ENCODE measurements around the gene KLHL22.

KLHL22 gene

DNA sequence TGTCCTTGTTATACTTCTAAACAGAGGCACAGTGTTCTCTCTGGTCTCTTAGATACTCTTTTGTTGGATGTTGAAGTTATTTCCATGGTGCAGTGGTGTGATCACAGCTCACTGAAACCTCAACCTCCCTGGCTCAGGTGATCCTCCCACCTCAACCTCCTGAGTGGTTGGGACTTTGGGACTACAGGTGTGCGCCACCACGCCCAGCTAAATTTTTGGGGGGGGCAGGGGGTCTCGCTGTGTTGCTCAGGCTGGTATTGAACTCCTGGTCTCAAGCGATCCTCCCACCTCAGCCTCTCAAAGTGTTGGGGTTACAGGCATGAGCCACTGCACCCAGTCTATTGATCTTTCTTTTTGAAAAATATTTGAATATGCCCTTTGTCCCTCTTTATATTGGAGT, 86.7 kb downstream of the KLHL22 start:
- Histone ChIP-seq H3F3A (ENCODE audit: control insufficient read depth, insufficient read depth) (no peaks in the 10 kb centered on the region), H3K9me3 (ENCODE audit: control insufficient read depth, insufficient read depth, low read length) (no peaks in the 10 kb centered on the region), H4K20me1 (ENCODE audit: control insufficient read depth, insufficient read depth, low read depth, low read length) (no peaks in the 10 kb centered on the region), H3K4me3 (ENCODE audit: low read length) (no peak overlapping the region), H3K4me1 (ENCODE audit: control insufficient read depth, low read length) (no peaks in the 10 kb centered on the region), H3K4me2 (ENCODE audit: low read length) (no peak overlapping the region), H3K27me3 (ENCODE audit: control insufficient read depth, low read length) (no peaks in the 10 kb centered on the region), H3K79me2 (ENCODE audit: control insufficient read depth, low read length) (no peaks in the 10 kb centered on the region), H3K9me2 (replicated peaks; ENCODE audit: control insufficient read depth, low read length) (no peaks in the 10 kb centered on the region), H3K27ac (ENCODE audit: low read depth, low read length) (no peak overlapping the region), H3K36me3 (ENCODE audit: control insufficient read depth, low read length) (no peaks in the 10 kb centered on the region)
- TF ChIP-seq, protein P1, sequence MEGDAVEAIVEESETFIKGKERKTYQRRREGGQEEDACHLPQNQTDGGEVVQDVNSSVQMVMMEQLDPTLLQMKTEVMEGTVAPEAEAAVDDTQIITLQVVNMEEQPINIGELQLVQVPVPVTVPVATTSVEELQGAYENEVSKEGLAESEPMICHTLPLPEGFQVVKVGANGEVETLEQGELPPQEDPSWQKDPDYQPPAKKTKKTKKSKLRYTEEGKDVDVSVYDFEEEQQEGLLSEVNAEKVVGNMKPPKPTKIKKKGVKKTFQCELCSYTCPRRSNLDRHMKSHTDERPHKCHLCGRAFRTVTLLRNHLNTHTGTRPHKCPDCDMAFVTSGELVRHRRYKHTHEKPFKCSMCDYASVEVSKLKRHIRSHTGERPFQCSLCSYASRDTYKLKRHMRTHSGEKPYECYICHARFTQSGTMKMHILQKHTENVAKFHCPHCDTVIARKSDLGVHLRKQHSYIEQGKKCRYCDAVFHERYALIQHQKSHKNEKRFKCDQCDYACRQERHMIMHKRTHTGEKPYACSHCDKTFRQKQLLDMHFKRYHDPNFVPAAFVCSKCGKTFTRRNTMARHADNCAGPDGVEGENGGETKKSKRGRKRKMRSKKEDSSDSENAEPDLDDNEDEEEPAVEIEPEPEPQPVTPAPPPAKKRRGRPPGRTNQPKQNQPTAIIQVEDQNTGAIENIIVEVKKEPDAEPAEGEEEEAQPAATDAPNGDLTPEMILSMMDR (IDR thresholded peaks at IDR 0.05; ENCODE audit: low read depth, low read length, poor library complexity, severe bottlenecking), result no peak
- TF ChIP-seq EZH2phosphoT487 (IDR thresholded peaks at IDR 0.05; ENCODE audit: borderline replicate concordance, low read length), result no peak

DNA sequence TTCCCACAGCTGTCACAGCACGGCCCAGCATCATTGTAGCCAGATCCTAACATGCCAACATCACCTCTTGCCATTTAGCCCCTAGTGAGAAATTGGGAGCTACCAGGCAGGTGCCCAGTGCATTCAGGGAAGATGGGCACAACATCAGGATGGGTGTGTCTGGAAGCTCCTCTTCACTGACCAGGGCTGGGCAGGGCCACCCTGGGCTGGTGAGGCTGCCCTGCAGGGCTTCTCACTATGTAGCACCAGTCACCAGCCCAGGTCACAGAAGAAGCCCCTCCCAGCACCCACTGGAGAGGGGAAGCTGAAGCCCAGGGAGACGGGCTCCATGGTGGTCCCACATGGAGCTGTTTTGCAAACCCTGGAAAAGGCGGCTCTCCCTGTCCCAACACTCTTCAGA, 87.8 kb downstream of the KLHL22 start:
- no peaks in the 10 kb centered on the region for H4K20me1 ChIP-seq (ENCODE audit: control insufficient read depth, insufficient read depth, low read depth, low read length)
- no peak overlapping the region for H3K27ac ChIP-seq (ENCODE audit: low read depth, low read length)
- no peak overlapping the region for H3K4me3 ChIP-seq (ENCODE audit: low read length)
- no peaks in the 10 kb centered on the region for H3K4me1 ChIP-seq (ENCODE audit: control insufficient read depth, low read length)
- H3K9me3 ChIP-seq (ENCODE audit: control insufficient read depth, insufficient read depth, low read length), result no peaks in the 10 kb centered on the region
- no peaks in the 10 kb centered on the region for H3K27me3 ChIP-seq (ENCODE audit: control insufficient read depth, low read length)
- no peaks in the 10 kb centered on the region for H3F3A ChIP-seq (ENCODE audit: control insufficient read depth, insufficient read depth)
- no peaks in the 10 kb centered on the region for H3K36me3 ChIP-seq (ENCODE audit: control insufficient read depth, low read length)
- H3K9me2 ChIP-seq (replicated peaks; ENCODE audit: control insufficient read depth, low read length), result no peaks in the 10 kb centered on the region
- TF ChIP-seq, protein P1 (IDR thresholded peaks at IDR 0.05; ENCODE audit: low read depth, low read length, poor library complexity, severe bottlenecking), result no peak
- TF ChIP-seq EZH2phosphoT487 (IDR thresholded peaks at IDR 0.05; ENCODE audit: borderline replicate concordance, low read length), result no peak
- H3K79me2 ChIP-seq (ENCODE audit: control insufficient read depth, low read length), result no peaks in the 10 kb centered on the region
- no peak overlapping the region for H3K4me2 ChIP-seq (ENCODE audit: low read length)

DNA sequence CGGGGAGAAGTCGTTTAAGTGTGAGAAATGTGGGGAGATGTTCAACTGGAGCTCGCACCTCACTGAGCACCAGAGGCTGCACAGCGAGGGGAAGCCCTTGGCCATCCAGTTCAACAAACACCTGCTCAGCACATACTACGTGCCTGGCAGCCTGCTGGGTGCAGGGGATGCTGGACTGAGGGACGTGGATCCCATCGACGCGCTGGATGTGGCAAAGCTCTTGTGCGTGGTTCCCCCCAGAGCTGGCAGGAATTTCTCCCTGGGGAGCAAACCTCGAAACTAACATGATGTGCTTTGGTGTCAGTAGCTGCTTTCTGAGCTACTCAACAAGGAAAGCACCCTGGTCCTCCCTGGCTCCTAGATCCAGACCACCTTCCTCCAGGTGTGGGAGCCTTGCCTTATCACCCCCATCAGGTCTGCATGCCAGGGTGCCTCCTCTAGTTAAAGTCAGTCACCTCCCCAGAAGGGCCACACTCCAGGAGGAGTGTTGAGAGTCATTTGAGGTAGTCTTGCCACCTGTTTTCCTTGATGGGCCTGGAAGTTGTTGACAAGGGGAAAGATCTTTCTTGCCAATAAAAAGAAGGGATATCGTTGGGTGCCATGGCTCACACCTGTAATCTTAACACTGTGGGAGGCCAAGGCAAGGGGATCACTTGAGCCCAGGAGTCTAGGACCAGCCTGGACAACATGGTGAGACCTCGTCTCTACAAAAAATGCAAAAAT, 88.7 kb downstream of the KLHL22 start:
- Histone ChIP-seq H3F3A (ENCODE audit: control insufficient read depth, insufficient read depth) (no peaks in the 10 kb centered on the region), H3K4me2 (ENCODE audit: low read length) (no peak overlapping the region), H3K9me2 (replicated peaks; ENCODE audit: control insufficient read depth, low read length) (no peaks in the 10 kb centered on the region), H3K79me2 (ENCODE audit: control insufficient read depth, low read length) (no peaks in the 10 kb centered on the region), H3K4me3 (ENCODE audit: low read length) (no peak overlapping the region), H3K4me1 (ENCODE audit: control insufficient read depth, low read length) (no peaks in the 10 kb centered on the region), H4K20me1 (ENCODE audit: control insufficient read depth, insufficient read depth, low read depth, low read length) (no peaks in the 10 kb centered on the region), H3K27me3 (ENCODE audit: control insufficient read depth, low read length) (no peaks in the 10 kb centered on the region), H3K36me3 (ENCODE audit: control insufficient read depth, low read length) (no peaks in the 10 kb centered on the region), H3K27ac (ENCODE audit: low read depth, low read length) (no peak overlapping the region), H3K9me3 (ENCODE audit: control insufficient read depth, insufficient read depth, low read length) (no peaks in the 10 kb centered on the region)
- TF ChIP-seq, protein P1 (IDR thresholded peaks at IDR 0.05; ENCODE audit: low read depth, low read length, poor library complexity, severe bottlenecking), result no peak
- no peak for TF ChIP-seq EZH2phosphoT487 (IDR thresholded peaks at IDR 0.05; ENCODE audit: borderline replicate concordance, low read length)

Data from DOHH2 (cell line).